HepG2 (cell line): Measurements from ENCODE around the gene CYP4F8.

ENCODE experiments used
- GTF2F1 ChIP-seq: fragments of 150-350 bp; IDR thresholded peaks from 2 replicates; pipeline ENCODE4 v1.6.1; 2014; ENCODE audit warnings: low read length
- HNRNPLL ChIP-seq: fragments of 200-400 bp; formaldehyde crosslinking; IDR thresholded peaks from 2 replicates; pipeline ENCODE4 v1.6.1; 2017; ENCODE audit warnings: mild to moderate bottlenecking, low read depth, low read length; ENCODE audit not compliant: poor library complexity, severe bottlenecking
- JUNB ChIP-seq: sonication (generic); formaldehyde crosslinking; IDR thresholded peaks from 2 replicates; pipeline ENCODE4 v1.8.0; 2022; ENCODE audit warnings: missing genetic modification reagents, mild to moderate bottlenecking, borderline replicate concordance
- MTA3 ChIP-seq: sonication (generic); formaldehyde crosslinking; IDR thresholded peaks from 2 replicates; pipeline ENCODE4 v1.4.0; 2020; ENCODE audit warnings: missing genetic modification reagents
- MZF1 ChIP-seq: sonication (generic); formaldehyde crosslinking; IDR thresholded peaks from 2 replicates; pipeline ENCODE4 v1.8.1; 2023; ENCODE audit warnings: mild to moderate bottlenecking, missing genetic modification reagents, borderline replicate concordance
- ZFX ChIP-seq: sonication (generic); formaldehyde crosslinking; IDR thresholded peaks from 2 replicates; pipeline ENCODE4 v1.4.0; 2020; ENCODE audit warnings: mild to moderate bottlenecking, low read depth, missing genetic modification reagents, moderate library complexity
- ZNF331 ChIP-seq: sonication (generic); formaldehyde crosslinking; IDR thresholded peaks from 2 replicates; pipeline ENCODE4 v1.4.0; 2020; ENCODE audit warnings: missing genetic modification reagents
- ZNF672 ChIP-seq: sonication (generic); formaldehyde crosslinking; IDR thresholded peaks from 2 replicates; pipeline ENCODE4 v1.8.1; 2022; ENCODE audit warnings: missing genetic modification reagents
- ZNF766 ChIP-seq: sonication (generic); formaldehyde crosslinking; IDR thresholded peaks from 2 replicates; pipeline ENCODE4 v1.5.0; 2020; ENCODE audit warnings: missing genetic modification reagents, borderline replicate concordance
- ZNF878 ChIP-seq: sonication (generic); formaldehyde crosslinking; IDR thresholded peaks from 2 replicates; pipeline ENCODE4 v1.8.1; 2023; ENCODE audit warnings: mild to moderate bottlenecking, missing genetic modification reagents, moderate library complexity
- TF ChIP-seq, protein P1 (sequence below): sonication (generic); formaldehyde crosslinking; IDR thresholded peaks from 2 replicates; pipeline ENCODE4 v1.5.0; 2020; ENCODE audit warnings: mild to moderate bottlenecking, missing genetic modification reagents, moderate library complexity
- TF ChIP-seq, protein P2 (sequence below): sonication (generic); formaldehyde crosslinking; IDR thresholded peaks from 2 replicates; pipeline ENCODE4 v1.4.0; 2020; ENCODE audit warnings: mild to moderate bottlenecking, missing genetic modification reagents, borderline replicate concordance
- TF ChIP-seq, protein P3 (sequence below): IDR thresholded peaks from 2 replicates; pipeline ENCODE4 v1.6.1; 2016; ENCODE audit warnings: mild to moderate bottlenecking, missing biosample characterization, missing genetic modification reagents

DNA sequence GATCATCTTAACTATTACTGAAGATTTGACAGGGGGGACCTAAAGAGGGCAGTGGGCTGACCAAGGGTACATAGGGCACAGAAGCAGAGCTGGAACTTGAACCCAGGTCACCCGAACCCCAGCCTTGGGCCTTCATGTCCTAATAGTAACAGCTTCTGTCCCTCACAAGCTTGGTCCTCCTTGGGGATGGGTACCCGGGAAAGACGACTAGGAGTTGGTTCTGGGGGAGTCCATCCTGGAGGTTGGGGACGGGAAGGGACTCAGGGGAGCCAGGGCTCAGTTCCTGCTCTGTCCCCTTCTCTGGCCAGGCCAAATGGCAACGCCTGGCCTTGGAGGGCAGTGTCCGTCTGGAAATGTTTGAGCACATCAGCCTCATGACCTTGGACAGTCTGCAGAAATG is 39.6 kb upstream of the CYP4F8 start:
- TF ChIP-seq, protein P1, sequence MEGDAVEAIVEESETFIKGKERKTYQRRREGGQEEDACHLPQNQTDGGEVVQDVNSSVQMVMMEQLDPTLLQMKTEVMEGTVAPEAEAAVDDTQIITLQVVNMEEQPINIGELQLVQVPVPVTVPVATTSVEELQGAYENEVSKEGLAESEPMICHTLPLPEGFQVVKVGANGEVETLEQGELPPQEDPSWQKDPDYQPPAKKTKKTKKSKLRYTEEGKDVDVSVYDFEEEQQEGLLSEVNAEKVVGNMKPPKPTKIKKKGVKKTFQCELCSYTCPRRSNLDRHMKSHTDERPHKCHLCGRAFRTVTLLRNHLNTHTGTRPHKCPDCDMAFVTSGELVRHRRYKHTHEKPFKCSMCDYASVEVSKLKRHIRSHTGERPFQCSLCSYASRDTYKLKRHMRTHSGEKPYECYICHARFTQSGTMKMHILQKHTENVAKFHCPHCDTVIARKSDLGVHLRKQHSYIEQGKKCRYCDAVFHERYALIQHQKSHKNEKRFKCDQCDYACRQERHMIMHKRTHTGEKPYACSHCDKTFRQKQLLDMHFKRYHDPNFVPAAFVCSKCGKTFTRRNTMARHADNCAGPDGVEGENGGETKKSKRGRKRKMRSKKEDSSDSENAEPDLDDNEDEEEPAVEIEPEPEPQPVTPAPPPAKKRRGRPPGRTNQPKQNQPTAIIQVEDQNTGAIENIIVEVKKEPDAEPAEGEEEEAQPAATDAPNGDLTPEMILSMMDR (CRISPR knock-in tag): no peak
- TF ChIP-seq MZF1: no peak
- no peak for TF ChIP-seq ZFX
- no peak for TF ChIP-seq ZNF766 (CRISPR knock-in tag)
- TF ChIP-seq GTF2F1: no peak
- TF ChIP-seq ZNF878: no peak
- no peak for TF ChIP-seq JUNB (CRISPR knock-in tag)
- no peak for TF ChIP-seq MTA3 (CRISPR knock-in tag)
- TF ChIP-seq ZNF672: no peak
- no peak for TF ChIP-seq HNRNPLL
- TF ChIP-seq, protein P2, sequence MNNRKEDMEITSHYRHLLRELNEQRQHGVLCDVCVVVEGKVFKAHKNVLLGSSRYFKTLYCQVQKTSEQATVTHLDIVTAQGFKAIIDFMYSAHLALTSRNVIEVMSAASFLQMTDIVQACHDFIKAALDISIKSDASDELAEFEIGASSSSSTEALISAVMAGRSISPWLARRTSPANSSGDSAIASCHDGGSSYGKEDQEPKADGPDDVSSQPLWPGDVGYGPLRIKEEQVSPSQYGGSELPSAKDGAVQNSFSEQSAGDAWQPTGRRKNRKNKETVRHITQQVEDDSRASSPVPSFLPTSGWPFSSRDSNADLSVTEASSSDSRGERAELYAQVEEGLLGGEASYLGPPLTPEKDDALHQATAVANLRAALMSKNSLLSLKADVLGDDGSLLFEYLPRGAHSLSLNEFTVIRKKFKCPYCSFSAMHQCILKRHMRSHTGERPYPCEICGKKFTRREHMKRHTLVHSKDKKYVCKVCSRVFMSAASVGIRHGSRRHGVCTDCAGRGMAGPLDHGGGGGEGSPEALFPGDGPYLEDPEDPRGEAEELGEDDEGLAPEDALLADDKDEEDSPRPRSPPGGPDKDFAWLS (CRISPR knock-in tag): no peak
- no peak for TF ChIP-seq ZNF331 (CRISPR knock-in tag)
- TF ChIP-seq, protein P3, sequence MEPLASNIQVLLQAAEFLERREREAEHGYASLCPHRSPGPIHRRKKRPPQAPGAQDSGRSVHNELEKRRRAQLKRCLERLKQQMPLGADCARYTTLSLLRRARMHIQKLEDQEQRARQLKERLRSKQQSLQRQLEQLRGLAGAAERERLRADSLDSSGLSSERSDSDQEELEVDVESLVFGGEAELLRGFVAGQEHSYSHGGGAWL: no peak
